Lower leg skin (tissue), 4 donors: ENCODE data around the gene DDX24. TPM values are rescaled to one million over a fixed set of nuclear protein-coding genes. Genes with fewer than 3 reads are reported as not detected.

ENCODE experiments used
- DNase-seq, 2 donors: peaks; one replicate each; pipeline ENCODE4 v3.0.0-alpha.2; 2019; ENCODE audit warnings: low spot score in 2 of 2
- H3K4me3 ChIP-seq: fragments of 200-600 bp; sonication (generic); 2 replicates; pipeline ENCODE4 v1.5.1; 2017; ENCODE audit warnings: mild to moderate bottlenecking, low read depth; ENCODE audit not compliant: poor library complexity, severe bottlenecking
- POLR2A ChIP-seq, 2 donors: fragments of 450-650 bp; IDR thresholded peaks; one replicate each; pipeline ENCODE4 v1.6.1; 2016 to 2017; ENCODE audit warnings: antibody characterized with exemption in 2 of 2, mild to moderate bottlenecking in 1 of 2, moderate library complexity in 1 of 2
- WGBS, 2 donors: methylation state at CpG; one replicate each; pipeline ENCODE4 v1.1.5; 2018; 5-methylcytosine and 5-hydroxymethylcytosine counted together
- intact Hi-C: fragments of 100-400 bp; cut with DNase I; formaldehyde crosslinking; loops from one replicate; pipeline ENCODE4 v1.15.0; 2023; ENCODE audit warnings: low total_unique reads
- total RNA-seq, 4 donors: library from RNA; depleted of rRNA; stranded (reverse); fragments of >200 nt; gene quantifications; one replicate each; pipeline ENCODE4 v1.1.0, GENCODE V29; 2016
- TF ChIP-seq, protein P1 (sequence below), 3 donors: fragments of 450-650 bp; IDR thresholded peaks; one replicate each; pipeline ENCODE4 v1.5.1; 2016; ENCODE audit warnings: antibody characterized with exemption in 3 of 3, mild to moderate bottlenecking in 3 of 3, moderate library complexity in 2 of 3

The DDX24 gene
- total RNA-seq, 4 donors from 2014 or later, result 91.7 to 132 (median 102) TPM

GRCh38 chr14:94037954-94038353 lies 43.0 kb downstream of the DDX24 start:
- no peak overlapping the region for H3K4me3 ChIP-seq
- intact Hi-C loops, result loop anchor here (5.0 kb wide), 1 partner anchor 99 kb away; no protein-coding TSS in a partner anchor
- DNase-seq, result no peak
- WGBS, 2 donors, result 86 to 89% methylated on average over 5 to 8 of the region's 9 CpGs
- TF ChIP-seq, protein P1, sequence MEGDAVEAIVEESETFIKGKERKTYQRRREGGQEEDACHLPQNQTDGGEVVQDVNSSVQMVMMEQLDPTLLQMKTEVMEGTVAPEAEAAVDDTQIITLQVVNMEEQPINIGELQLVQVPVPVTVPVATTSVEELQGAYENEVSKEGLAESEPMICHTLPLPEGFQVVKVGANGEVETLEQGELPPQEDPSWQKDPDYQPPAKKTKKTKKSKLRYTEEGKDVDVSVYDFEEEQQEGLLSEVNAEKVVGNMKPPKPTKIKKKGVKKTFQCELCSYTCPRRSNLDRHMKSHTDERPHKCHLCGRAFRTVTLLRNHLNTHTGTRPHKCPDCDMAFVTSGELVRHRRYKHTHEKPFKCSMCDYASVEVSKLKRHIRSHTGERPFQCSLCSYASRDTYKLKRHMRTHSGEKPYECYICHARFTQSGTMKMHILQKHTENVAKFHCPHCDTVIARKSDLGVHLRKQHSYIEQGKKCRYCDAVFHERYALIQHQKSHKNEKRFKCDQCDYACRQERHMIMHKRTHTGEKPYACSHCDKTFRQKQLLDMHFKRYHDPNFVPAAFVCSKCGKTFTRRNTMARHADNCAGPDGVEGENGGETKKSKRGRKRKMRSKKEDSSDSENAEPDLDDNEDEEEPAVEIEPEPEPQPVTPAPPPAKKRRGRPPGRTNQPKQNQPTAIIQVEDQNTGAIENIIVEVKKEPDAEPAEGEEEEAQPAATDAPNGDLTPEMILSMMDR (IDR thresholded peaks at IDR 0.05), result no peak
- no peak for TF ChIP-seq POLR2A (IDR thresholded peaks at IDR 0.05)

GRCh38 chr14:94036313-94037167 lies 44.5 kb downstream of the DDX24 start:
- TF ChIP-seq POLR2A (IDR thresholded peaks at IDR 0.05), result no peak
- TF ChIP-seq, protein P1 (IDR thresholded peaks at IDR 0.05), result peak in 1 of 3 donors; percentile 59
- H3K4me3 ChIP-seq, result no peak overlapping the region
- DNase-seq, result peak; percentile 71 to 92
- intact Hi-C loops, result loop anchor here (5.0 kb wide), 1 partner anchor 101 kb away; no protein-coding TSS in a partner anchor
- WGBS, 2 donors, result 31 to 38% methylated on average over 12 of the region's 12 CpGs

DNA sequence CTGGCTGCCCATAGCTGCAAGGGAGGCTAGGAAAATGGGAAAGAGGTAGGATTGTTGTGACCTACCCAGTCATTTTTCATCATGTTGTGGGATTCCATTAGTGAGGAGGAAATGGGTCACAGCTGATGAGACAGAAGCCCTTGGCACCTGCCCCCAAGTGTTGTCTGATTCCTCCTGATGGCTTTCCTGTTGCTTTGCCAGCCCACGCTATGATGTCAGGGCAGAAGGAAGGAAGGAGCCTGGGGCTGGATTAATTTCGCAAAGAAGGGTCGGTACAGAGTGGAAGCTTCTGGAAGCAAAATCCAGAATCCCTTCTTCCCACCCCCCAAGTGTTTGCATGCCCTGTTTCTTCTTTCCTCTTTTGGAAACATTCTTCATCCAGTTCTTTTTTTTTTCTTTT lies 46.1 kb downstream of the DDX24 start:
- intact Hi-C loops, result loop anchor here (5.0 kb wide), 1 partner anchor 102 kb away; no protein-coding TSS in a partner anchor
- WGBS, 2 donors, result 81% methylated on average over 3 of the region's 3 CpGs
- H3K4me3 ChIP-seq, result no peak overlapping the region
- DNase-seq, result no peak
- no peak for TF ChIP-seq POLR2A (IDR thresholded peaks at IDR 0.05)
- TF ChIP-seq, protein P1 (IDR thresholded peaks at IDR 0.05), result no peak

GRCh38 chr14:94031883-94032279 lies 49.1 kb downstream of the DDX24 start:
- intact Hi-C loops, result no loop called here
- TF ChIP-seq, protein P1 (IDR thresholded peaks at IDR 0.05), result no peak
- no peak for TF ChIP-seq POLR2A (IDR thresholded peaks at IDR 0.05)
- no peak overlapping the region for H3K4me3 ChIP-seq
- DNase-seq, result no peak
- 59 to 63% methylated on average over 7 of the region's 7 CpGs for whole genome bisulfite sequencing, 2 donors

DNA sequence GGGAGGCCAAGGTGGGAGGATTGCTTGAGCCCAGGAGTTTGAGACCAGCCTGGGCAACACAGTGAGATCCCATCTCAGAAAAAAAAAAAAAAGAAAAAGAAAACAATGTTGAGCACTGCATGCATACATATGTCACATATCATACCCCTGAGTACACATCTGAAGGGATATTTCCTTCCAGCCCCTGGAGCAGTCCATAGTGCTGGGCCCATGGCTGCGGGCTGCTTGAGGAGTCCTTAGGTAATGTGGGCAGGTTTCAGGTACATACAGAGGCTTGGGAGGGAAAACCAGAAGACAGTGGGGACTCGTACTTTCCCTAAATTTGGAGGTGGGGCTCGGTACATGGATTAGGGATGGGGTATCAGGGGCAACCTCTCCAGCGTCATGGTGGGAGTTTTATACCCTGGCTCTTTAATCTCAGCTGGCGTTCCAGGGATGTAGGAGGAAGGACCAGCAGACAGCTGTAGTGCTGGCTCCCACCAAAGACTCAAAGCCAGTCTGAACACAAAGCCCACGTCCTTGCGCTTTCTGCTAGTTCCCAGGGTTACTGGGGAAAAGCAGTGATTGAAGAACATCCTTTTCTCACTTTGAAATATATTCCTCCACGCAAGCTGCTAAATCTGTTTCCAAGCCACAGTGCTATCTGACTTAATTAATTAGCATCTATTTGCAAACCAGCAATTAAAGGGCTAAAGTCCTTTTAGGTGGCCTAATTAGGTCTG lies 49.7 kb downstream of the DDX24 start:
- intact Hi-C loops, result no loop called here
- DNase-seq, result no peak
- WGBS, 2 donors, result 90 to 91% methylated on average over 8 of the region's 8 CpGs
- H3K4me3 ChIP-seq, result no peak overlapping the region
- TF ChIP-seq, protein P1 (IDR thresholded peaks at IDR 0.05), result no peak
- no peak for TF ChIP-seq POLR2A (IDR thresholded peaks at IDR 0.05)
